ENCODE results near the gene TK2.
A peak's percentile ranks its signal among the peaks of the same experiment; 100 is the strongest.
"Not testable (repeated sequence)": the region's sequence is repeated elsewhere in the genome, so short reads cannot be mapped to it uniquely, and the experiment has no call there.

The TK2 gene

DNA sequence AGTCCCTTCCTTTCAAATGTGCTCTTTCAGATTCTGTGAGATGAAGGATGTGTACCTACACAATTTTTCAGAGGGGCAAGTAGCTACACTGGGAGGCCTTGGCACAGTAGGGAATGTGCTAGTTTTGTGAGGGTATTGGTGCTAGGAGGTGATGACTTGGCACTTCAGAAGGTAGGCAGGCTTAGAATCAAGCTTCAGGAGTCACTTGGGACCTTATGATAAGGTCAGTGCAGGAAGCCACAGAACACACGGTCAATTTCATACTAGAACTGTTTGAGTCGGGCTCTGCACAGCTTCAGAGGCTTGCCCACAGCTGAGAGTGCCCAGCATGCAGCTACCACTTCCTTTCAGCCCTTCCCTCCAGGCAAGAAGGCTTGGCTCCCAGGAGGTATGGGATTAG, 22.4 kb upstream of the TK2 start:
- no peak for DNase-seq (ENCODE audit: low read depth)

DNA sequence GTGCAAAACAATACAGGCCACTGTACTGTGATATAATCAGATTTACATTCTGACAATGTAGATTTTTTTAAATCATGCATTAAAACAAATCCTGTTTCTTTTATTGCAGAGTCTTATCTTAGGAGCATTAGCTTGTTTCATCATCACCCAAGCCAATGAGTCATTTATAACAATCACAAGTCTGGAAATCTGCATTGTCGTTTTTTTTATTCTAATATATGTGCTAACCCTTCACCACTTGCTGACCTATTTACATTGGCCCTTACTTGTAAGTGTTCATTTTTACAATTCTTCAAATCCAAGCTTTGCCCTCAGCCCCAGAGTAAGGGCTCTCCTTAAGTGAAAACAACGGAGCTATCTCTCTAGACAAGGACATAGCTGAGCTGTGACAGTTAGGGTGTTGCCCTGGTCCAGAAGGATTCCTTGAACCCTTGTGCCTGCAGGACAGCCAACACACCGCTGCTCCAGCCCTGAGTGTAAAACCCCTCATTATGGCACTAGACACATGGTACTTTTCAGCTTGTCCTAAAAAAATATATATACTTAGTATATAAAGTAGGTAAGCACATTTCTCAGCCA, 20.0 kb upstream of the TK2 start:
- DNase-seq (ENCODE audit: low read depth) = no peak

GRCh38 chr16:66569131-66569530, 19.2 kb upstream of the TK2 start:
- DNase-seq (ENCODE audit: low read depth) = no peak

GRCh38 chr16:66568355-66568754, 18.4 kb upstream of the TK2 start:
- no peak for DNase-seq (ENCODE audit: low read depth)

- not testable (repeated sequence) for DNase-seq (ENCODE audit: low read depth)
These were observed 17.3 kb upstream of the TK2 start for GRCh38 chr16:66567270-66567669.

DNA sequence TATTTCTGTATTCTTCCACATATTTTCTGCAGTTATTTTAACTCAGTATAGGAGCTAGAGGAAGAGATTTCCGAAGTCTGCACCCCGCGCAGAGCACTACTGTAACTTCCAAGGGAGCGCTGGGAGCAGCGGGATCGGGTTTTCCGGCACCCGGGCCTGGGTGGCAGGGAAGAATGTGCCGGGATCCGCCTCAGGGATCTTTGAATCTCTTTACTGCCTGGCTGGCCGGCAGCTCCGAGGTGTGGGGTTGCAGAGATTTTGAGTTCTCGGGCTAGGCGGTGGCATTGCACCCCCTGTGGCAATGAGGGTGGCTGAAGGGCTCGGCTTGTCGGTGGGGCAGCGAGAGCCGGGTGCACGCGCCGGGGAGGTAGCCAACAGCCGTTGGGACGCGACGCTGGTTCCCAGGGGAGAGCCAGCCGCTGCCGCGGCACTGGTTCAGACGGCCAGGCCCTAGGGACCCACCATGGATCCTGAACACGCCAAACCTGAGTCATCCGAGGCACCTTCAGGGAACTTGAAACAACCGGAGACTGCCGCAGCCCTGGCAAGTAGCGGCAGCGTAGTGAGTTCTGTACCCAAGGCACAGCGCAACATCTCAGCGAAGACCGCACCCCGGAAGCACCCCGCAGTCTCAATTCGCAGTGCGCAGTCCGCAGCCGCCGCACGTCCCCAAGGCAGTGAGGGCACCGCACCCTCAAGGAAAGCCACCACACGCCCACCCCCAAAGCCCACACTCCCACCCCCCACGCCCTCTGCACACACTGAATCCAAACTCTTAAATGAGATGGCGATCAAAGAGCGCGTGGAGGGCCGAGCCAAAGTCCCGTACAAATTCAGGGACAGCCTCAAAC, 16.4 kb upstream of the TK2 start, which contains the start of gene CMTM1:
TSS of gene CMTM1 (plus strand) at position 389 of the 851 bp plus-strand sequence. CDS start at position 464, 75 bp downstream.
- no peak for DNase-seq (ENCODE audit: low read depth)

GRCh38 chr16:66563574-66564334, 13.8 kb upstream of the TK2 start:
- DNase-seq (ENCODE audit: low read depth) = no peak

DNA sequence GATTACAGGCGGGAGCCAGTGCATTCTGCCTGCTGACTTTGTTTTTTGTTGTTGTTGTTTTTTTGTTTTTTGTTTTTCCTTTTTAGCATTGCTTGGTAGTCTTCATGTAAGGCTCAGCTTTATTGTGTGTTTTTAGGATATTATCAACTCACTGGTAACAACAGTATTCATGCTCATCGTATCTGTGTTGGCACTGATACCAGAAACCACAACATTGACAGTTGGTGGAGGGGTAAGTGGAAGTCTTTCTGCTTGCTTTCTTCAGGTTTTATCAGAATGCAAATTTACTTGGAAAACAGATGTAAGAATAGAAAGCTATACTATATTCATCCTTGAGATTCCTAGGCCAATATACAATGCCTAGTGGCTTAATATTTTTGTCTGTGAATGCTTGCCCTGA, 13.1 kb upstream of the TK2 start:
- no peak for DNase-seq (ENCODE audit: low read depth)

- no peak for DNase-seq (ENCODE audit: low read depth)
These were observed 12.5 kb upstream of the TK2 start for GRCh38 chr16:66562409-66562808.

DNA sequence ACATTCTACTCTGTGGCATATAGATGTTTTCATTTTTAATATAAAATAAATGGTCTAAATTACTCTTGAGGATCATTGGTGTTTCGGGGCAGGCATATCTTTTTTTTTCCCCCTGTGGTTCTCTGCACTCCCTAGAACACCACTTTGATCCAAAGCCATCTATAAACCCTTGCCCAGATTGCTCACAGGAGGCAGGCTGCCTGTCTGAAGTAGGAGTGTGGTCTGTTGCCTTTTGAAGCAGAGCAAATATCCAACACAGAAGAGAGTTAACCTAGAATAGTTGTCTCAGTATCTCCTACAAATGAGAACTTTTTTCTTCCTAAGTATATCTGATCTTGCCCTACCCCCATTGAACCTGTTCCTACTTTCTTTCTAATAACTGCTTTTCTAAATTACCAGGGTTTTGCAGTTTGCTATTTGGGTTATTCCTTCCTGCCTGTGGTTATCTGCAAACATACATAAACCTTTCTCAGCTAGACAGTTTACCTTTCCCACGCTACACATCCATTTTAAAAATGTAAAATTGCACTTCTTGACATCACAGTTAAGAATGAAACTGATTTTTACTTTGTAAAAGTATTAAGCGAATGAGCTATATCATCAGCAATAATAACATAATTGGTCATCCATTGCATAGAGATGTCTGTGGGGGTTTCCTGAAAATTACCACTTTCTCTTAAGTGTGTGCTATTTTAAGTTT, 11.6 kb upstream of the TK2 start:
- no peak for DNase-seq (ENCODE audit: low read depth)

DNA sequence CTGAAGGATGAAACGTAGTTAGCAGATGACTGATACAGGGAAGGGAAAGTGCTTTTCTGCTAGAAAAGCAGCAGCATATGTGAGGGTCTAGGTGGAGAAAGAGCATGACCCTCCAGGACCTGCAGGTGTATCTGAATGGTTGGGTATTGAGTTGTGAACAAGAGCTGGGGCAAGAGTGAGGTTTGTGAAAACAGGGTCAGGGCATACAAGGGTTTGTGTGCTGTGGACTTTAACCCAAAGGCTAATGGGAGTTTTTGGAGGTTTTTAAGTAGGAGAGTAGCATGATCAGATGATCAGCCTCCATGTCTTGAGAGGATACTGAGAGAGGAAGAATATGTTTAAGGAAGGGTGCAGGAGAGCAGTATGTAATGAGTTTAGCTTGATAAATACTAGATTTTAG, 10.2 kb upstream of the TK2 start:
- DNase-seq (ENCODE audit: low read depth) = no peak

- DNase-seq (ENCODE audit: low read depth) = no peak
These were observed 4.6 kb upstream of the TK2 start for GRCh38 chr16:66554495-66554894.

GRCh38 chr16:66554021-66554420, 4.1 kb upstream of the TK2 start:
- no peak for DNase-seq (ENCODE audit: low read depth)

DNA sequence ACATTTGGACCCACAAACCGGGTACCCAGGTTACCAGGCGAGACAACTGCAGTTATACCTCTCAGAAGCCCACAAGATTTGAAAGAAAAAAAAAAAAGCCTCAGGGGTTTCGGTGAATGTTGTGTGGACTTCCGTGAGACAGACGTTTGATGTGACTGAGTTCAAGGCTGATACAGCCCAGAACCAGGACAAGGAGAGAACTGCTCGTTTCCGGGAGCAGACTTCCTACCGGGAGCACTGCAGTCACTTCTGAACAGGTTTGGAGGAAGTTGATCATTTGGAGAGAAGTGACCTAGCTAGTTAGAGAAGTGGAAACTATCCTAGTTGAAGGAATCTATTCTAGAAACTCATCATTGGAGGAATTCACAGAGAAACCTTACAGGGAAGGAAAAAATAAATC, 3.3 kb upstream of the TK2 start:
- no peak for DNase-seq (ENCODE audit: low read depth)

DNA sequence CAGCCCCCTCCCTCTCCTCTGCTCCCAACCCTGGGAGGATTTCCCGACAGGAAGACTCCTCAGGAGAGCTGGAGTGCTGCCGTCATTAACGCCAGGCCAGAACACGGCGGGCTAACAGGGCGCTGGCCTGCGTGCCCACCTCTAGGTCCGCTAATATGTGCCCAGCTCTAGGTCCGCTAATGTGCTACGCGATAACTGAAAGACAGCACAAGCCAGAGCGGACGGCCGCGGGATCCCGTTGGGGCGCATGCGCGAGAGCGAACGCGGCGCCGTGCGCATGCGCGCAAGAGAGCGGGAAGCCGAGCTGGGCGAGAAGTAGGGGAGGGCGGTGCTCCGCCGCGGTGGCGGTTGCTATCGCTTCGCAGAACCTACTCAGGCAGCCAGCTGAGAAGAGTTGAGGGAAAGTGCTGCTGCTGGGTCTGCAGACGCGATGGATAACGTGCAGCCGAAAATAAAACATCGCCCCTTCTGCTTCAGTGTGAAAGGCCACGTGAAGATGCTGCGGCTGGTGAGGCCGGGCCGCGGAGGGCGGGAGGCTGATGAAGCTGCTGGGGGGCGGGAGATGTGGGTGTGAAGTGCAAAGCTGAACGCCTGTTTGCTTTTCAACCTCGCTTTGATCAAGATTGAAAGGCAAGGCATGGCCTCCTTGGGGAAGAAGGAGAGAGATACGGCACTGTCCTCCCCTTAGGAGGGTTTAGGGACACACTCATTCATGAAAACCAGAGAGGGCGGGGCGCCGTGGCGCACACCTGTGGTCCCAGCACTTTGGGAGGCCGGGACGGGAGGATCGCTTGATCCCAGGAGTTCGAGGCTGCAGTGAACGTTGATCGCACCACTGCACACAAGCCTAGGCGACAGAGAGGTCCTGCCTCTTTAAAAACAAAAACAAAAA, 2.6 kb upstream of the TK2 start, which contains the start of gene CKLF:
TSS of gene CKLF (plus strand) at position 291 of the 892 bp plus-strand sequence. CDS start at position 431, 140 bp downstream.
- peak; percentile 90 for DNase-seq (ENCODE audit: low read depth)

- no peak for DNase-seq (ENCODE audit: low read depth)
These were observed 1.9 kb upstream of the TK2 start for GRCh38 chr16:66551788-66552285.

- no peak for DNase-seq (ENCODE audit: low read depth)
These were observed 1.4 kb upstream of the TK2 start for GRCh38 chr16:66551348-66551759.

DNA sequence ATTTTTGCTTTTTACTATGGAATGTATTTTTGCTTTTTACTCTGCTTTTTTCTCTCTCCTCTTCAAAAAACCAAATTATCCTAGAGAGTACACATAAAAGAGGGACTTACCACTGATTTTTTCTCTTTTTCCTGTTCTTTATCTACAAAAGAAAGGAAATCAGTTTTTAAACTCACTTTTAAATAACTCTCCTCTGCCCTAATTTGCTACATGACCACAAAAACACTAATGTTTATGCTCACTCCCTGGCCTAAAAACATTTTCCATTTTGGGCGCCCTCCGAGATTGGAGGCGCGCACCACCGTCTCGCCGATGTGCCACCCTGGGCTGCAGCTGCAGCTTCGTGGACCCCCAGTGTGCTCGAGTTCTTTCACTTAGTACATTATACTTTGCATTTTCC, 1.1 kb downstream of the TK2 start:
- no peak for DNase-seq (ENCODE audit: low read depth)

GRCh38 chr16:66548068-66548467, 1.9 kb downstream of the TK2 start:
- no peak for DNase-seq (ENCODE audit: low read depth)

GRCh38 chr16:66547101-66547989, 2.6 kb downstream of the TK2 start:
- no peak for DNase-seq (ENCODE audit: low read depth)

All from activated T-helper 1 cell treated with Interleukin-2 at 50 U/mL for 16 hours (primary cell).